NCI-H82 treated with DMSO at 0.1 percent for 48 hours (cell line): Measurements from ENCODE around the gene RSKR.
A peak's percentile ranks its signal among the peaks of the same experiment; 100 is the strongest.
"Not testable (repeated sequence)": the region's sequence is repeated elsewhere in the genome, so short reads cannot be mapped to it uniquely, and the experiment has no call there.

Source experiments
- DNase-seq: peaks from one replicate; lab custom pipeline; 2025; ENCODE audit not compliant: unreplicated experiment; lab: John Stamatoyannopoulos, UW

Gene RSKR

DNA sequence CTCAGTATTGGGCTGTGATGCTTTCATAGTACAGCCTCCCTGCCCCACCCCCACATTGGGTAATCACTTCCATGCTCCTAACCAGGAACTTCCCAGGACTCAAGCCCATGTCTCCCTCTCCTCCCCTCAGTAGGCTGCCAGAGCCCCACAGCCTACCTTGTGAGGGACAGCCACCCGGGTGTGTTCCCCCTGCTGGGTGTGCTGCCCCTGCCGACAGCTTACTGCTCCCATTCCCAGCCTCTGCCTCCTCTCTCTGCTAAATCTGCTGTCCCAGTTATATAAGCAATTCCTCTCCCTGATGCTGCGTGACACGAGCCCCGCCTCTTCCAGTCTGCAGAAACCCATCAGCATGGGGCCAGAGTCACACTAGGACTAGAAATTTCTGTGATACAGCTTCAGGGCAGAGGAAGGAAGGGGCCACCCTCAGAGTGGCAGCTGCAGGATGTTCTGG is at the start of gene RSKR:
Gene RSKR (minus strand): TSS at position 255 of the 451 bp plus-strand sequence. CDS start 24 bp downstream, at position 231.
- DNase-seq: no peak

GRCh38 chr17:28663723-28664122 is 49.7 kb upstream of the RSKR start:
- no peak for DNase-seq

GRCh38 chr17:28662527-28662829 is 48.5 kb upstream of the RSKR start:
- DNase-seq: no peak

- DNase-seq: peak; percentile 93
Measured at GRCh38 chr17:28661635-28662526, 47.9 kb upstream of the RSKR start, which contains the start of the genes SDF2 and SUPT6H. Gene SDF2 (minus strand): TSS chr17:28661906. CDS start chr17:28661876, 30 bp downstream. Gene SUPT6H (plus strand): TSS chr17:28662205. CDS start chr17:28673402, 11,197 bp downstream.

DNA sequence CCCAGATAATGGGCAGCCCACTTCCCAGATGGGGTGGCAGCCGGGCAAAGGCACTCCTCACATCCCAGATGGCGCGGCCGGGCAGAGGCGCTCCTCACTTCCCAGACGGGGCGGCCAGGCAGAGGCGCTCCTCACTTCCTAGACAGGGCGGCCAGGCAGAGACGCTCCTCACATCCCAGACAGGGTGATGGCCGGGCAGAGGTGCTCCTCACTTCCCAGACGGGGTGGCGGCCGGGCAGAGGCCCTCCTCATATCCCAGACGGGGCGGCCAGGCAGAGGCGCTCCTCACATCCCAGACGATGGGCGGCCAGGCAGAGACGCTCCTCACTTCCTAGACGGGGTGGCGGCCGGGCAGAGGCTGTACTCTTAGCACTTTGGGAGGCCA is 45.5 kb upstream of the RSKR start:
- DNase-seq: not testable (repeated sequence)

DNA sequence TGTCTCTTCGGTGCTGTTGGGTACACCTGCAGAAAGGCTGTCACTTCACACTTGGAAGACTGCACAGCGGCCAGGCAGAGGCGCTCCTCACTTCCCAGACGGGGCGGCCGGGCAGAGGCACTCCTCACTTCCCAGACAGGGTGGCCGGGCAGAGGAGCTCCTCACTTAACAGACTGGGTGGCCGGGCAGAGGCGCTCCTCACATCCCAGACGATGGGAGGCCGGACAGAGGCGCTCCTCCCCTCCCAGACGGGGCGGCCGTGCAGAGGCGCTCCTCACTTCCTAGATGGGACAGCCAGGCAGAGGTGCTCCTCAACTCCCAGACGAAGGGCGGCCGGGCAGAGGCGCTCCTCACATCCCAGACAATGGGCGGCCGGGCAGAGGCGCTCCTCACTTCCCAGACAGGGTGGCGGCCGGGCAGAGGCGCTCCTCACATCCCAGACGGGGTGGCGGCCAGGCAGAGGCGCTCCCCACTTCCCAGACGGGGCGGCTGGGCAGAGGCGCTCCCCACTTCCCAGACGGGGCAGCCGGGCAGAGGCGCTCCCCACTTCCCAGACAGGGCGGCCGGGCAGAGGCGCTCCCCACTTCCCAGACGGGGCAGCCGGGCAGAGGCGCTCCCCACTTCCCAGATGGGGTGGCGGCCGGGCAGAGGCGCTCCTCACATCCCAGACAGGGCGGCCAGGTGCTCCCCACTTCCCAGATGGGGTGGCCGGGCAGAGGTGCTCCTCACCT is 44.9 kb upstream of the RSKR start:
- not testable (repeated sequence) for DNase-seq

GRCh38 chr17:28658342-28658741 is 44.4 kb upstream of the RSKR start:
- not testable (repeated sequence) for DNase-seq

GRCh38 chr17:28657756-28658155 is 43.8 kb upstream of the RSKR start:
- no peak for DNase-seq

DNA sequence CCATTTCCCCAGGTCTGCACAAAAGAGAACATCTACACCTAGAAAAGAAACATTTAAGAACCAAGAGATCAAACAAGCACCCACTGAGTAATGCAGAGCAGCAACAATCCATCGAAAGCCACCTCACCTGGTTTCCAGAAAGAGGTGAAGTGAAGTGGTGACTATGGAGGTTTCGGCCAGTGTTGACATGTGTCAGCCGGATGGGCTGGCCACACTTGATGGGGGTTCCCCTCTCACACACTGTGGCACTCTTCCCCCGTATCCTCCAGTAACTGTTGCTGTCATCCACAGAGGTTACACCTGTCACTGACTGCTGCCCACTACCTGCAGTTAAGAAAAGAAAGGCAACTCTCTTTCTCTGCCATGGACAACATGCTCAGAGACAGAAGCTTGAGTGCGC is 41.2 kb upstream of the RSKR start:
- DNase-seq: no peak

- DNase-seq: no peak
Measured at GRCh38 chr17:28648698-28649097, 34.7 kb upstream of the RSKR start.

DNA sequence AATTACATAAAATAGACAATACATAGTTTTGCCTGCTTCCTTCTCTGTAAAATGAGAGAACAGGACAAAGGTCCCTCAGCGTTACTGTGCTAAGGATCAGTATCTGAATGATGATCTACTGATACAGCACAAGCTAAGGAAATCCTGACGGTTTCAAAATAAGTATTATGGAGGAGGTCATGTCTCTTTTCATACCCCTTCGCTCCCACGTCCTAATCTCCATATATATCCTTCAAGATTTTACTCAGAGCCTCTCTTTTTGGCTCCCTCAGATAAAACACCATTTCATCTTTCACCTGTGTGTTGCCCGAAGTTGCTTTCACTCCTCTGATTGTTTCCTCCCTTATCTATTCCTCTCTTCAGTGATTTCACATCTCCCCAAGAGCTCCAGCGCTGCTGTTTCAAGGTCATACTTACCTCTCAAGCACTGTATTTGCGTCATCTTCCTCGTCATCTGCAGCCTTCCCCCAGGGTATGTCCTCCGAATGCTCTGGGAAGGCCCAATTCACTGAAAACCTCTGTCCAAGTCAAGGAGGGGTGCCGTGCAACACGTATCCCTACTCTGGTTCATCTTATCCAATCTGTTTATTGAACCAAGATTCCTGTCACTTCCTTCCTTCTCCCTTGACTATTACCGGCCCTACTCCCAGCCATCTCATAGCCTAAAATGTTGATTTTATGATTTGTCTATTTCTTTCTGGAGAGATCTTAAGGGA is 32.2 kb upstream of the RSKR start:
- no peak for DNase-seq

- DNase-seq: no peak
Measured at GRCh38 chr17:28645576-28645939, 31.6 kb upstream of the RSKR start.

GRCh38 chr17:28644787-28645575 is 31.0 kb upstream of the RSKR start, which contains the start of gene BLTP2:
Gene BLTP2 (minus strand): TSS chr17:28645158. CDS start chr17:28645056, 102 bp downstream.
- DNase-seq: peak; percentile 89

- DNase-seq: no peak
Measured at GRCh38 chr17:28643983-28644786, 30.2 kb upstream of the RSKR start.

GRCh38 chr17:28641579-28641978 is 27.6 kb upstream of the RSKR start:
- no peak for DNase-seq

- no peak for DNase-seq
Measured at GRCh38 chr17:28635506-28635905, 21.5 kb upstream of the RSKR start.

DNA sequence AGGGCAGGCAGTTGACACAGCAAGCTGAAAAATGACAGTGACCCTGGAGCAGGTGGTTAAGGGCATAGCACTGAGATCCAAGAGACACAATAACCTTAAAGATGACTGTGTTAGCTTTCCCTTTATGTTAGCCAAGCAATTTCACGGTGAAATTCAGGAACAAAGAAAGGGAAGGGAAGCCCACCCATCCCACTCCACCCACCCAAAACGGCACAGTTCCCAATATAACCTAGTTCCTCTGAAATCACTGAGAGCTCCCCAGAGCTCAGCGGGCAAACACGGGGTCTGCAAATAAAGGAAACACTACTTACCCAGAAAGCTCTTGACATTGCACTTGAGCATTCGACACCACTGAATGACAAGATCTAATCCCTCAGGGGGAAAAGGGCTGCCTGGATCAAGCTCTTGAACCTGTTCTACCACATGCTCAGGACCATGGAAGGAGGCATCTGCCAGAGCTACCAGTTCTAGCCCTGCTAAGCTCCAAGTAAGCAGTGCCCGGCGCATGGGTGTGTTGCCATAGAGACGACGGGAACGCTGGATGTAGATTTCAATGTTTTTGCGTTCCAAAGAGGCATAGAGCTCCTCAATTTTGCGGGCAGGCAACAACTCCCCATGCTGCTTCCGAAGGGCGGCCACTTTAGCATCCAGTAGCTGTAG is 20.4 kb upstream of the RSKR start:
- DNase-seq: no peak

DNA sequence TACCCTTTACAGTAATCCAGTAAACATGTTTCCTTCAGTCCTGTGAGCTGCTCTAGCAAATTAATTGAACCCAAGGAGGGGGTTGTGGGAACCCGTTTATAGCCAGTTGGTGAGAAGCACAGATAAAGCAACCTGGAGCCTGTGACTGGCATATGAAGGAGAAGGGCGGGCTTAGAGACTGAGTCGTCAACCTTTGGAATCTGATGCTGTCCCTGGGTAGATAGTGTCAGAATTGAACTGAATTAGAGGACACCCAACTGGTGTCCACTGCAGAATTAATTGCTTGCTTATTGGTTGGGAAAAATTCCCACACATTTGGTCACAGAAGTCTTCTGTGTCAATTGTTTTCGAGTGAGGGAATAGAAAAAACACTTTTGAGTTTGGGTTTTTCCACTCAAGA is 12.8 kb upstream of the RSKR start:
- peak; percentile 42 for DNase-seq

DNA sequence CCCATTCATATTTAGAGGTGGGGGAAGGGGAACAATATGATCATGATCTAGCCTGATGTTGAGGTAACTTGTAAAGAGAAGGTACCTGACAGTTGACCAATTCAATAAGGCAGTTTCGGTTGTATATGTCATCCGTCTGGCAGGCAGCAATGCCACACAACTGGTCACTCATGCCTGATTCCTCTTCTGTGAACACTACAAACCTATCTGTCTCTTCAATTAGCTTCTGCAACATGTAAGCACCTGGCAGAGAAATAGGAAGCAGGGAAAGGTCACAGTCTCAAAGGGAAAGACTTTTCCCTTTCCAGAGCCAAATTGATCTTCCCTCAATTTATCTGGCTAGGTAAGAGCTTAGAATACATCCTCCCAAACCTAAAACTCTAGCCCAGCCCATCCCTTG is 10.2 kb upstream of the RSKR start:
- DNase-seq: no peak
